AG04450 (cell line): ENCODE data around the gene FXYD5. TPM values are rescaled to one million over a fixed set of nuclear protein-coding genes. Genes with fewer than 3 reads are reported as not detected.

ENCODE experiments used
- CTCF ChIA-PET: fragments of 300-600, 350-600 bp; formaldehyde crosslinking; extraction: SDS; loops from one replicate; lab custom pipeline; 2022; ENCODE audit warnings: antibody characterized with exemption, inconsistent platforms; lab: Charles Lee
- POLR2A ChIA-PET: fragments of 350-600 bp; formaldehyde crosslinking; extraction: SDS; loops from one replicate; lab custom pipeline; 2021; ENCODE audit warnings: antibody characterized with exemption, inconsistent platforms; lab: Yijun Ruan, JAX
- DNase-seq: peaks from one replicate; pipeline ENCODE4 v3.0.0-alpha.2; 2011; ENCODE audit warnings: low read depth, low spot score
- H3K27ac ChIP-seq: one replicate; pipeline ENCODE4 v1.5.1; 2012; ENCODE audit warnings: low read depth, low read length, control low read depth
- H3K27me3 ChIP-seq: one replicate; pipeline ENCODE4 v1.6.0; 2012; ENCODE audit warnings: low read length; ENCODE audit not compliant: control insufficient read depth, insufficient read depth
- H3K4me3 ChIP-seq: 2 replicates; pipeline ENCODE4 v1.5.1; 2011; ENCODE audit warnings: mild to moderate bottlenecking, low read depth, low read length, control low read depth
- H3K9me3 ChIP-seq: 2 replicates; pipeline ENCODE4 v1.5.1; 2012; ENCODE audit warnings: low read length; ENCODE audit not compliant: control insufficient read depth, insufficient read depth
- CTCF ChIP-seq: IDR thresholded peaks from 2 replicates; pipeline ENCODE4 v1.5.1; 2011; ENCODE audit warnings: low read depth, low read length, control low read depth, inconsistent platforms
- polyA plus RNA-seq: library from polyadenylated mRNA; depleted of rRNA; stranded (reverse); fragments of >200 nt; gene quantifications from 2 replicates; pipeline ENCODE4 v1.2.3, GENCODE V29; 2011

The FXYD5 gene
- polyA plus RNA-seq, 1 experiment: 80.3 TPM

- H3K9me3 ChIP-seq: peaks cover 1% of the 10 kb centered on the region
- ChIA-PET POLR2A (no interaction called here), CTCF (no interaction called here)
- TF ChIP-seq CTCF: no peak
- DNase-seq: no peak
- H3K27me3 ChIP-seq: no peaks in the 10 kb centered on the region
- no peak overlapping the region for H3K27ac ChIP-seq
- H3K4me3 ChIP-seq: no peak overlapping the region
Observed at GRCh38 chr19:35171730-35172129, 17.2 kb downstream of the FXYD5 start.

- ChIA-PET POLR2A (no interaction called here), CTCF (no interaction called here)
- DNase-seq: no peak
- no peak for TF ChIP-seq CTCF
- Histone ChIP-seq H3K27me3 (no peaks in the 10 kb centered on the region), H3K4me3 (no peak overlapping the region), H3K9me3 (no peaks in the 10 kb centered on the region; the same call in none of the 2 replicates), H3K27ac (no peak overlapping the region)
Observed at GRCh38 chr19:35174226-35174625, 19.7 kb downstream of the FXYD5 start.

GRCh38 chr19:35176181-35176570 is 21.6 kb downstream of the FXYD5 start:
- CTCF ChIA-PET: no interaction called here
- no peaks in the 10 kb centered on the region; the same call in 1 of the 2 replicates for H3K9me3 ChIP-seq
- POLR2A ChIA-PET: no interaction called here
- H3K4me3 ChIP-seq: no peak overlapping the region
- no peak for TF ChIP-seq CTCF
- H3K27me3 ChIP-seq: peaks cover 3% of the 10 kb centered on the region
- H3K27ac ChIP-seq: no peak overlapping the region
- no peak for DNase-seq

GRCh38 chr19:35177377-35178274 is 23.1 kb downstream of the FXYD5 start:
- ChIA-PET CTCF (interaction anchor here (0.6 kb wide), 1 partner anchor 416 kb away, joined by 3 read pairs; no protein-coding TSS in a partner anchor), POLR2A (no interaction called here)
- Histone ChIP-seq H3K27ac (no peak overlapping the region), H3K27me3 (peaks cover 3% of the 10 kb centered on the region), H3K9me3 (no peaks in the 10 kb centered on the region; the same call in 1 of the 2 replicates), H3K4me3 (no peak overlapping the region)
- no peak for TF ChIP-seq CTCF
- DNase-seq: no peak

- ChIA-PET POLR2A (no interaction called here), CTCF (interaction anchor here (1.1 kb wide), 1 partner anchor 134 kb away, joined by 3 read pairs; no protein-coding TSS in a partner anchor)
- DNase-seq: no peak
- H3K27me3 ChIP-seq: peaks cover 3% of the 10 kb centered on the region
- no peak overlapping the region for H3K27ac ChIP-seq
- no peaks in the 10 kb centered on the region; the same call in 1 of the 2 replicates for H3K9me3 ChIP-seq
- H3K4me3 ChIP-seq: no peak overlapping the region
- no peak for TF ChIP-seq CTCF
Observed at GRCh38 chr19:35178701-35179100, 24.2 kb downstream of the FXYD5 start.
